GM12873 (cell line): Measurements from ENCODE around the gene DGKZ.

ENCODE experiments used
- CTCF ChIP-seq: IDR thresholded peaks from 2 replicates; pipeline ENCODE4 v1.5.1; 2012; ENCODE audit warnings: low read depth, mild to moderate bottlenecking, moderate library complexity, low read length, control low read depth; ENCODE audit not compliant: insufficient read depth; ENCODE audit errors: missing control alignments

Gene DGKZ

GRCh38 chr11:46351148-46351547 is 3.9 kb downstream of the DGKZ start:
- TF ChIP-seq CTCF = no peak

- TF ChIP-seq CTCF = no peak
Observed at GRCh38 chr11:46351606-46352005, 4.3 kb downstream of the DGKZ start.

- TF ChIP-seq CTCF = peak; percentile 92
Observed at GRCh38 chr11:46352063-46352841, 5.0 kb downstream of the DGKZ start.

GRCh38 chr11:46353698-46354097 is 6.4 kb downstream of the DGKZ start:
- no peak for TF ChIP-seq CTCF

GRCh38 chr11:46356924-46357482 is 9.7 kb downstream of the DGKZ start:
- TF ChIP-seq CTCF = no peak

- no peak for TF ChIP-seq CTCF
Observed at GRCh38 chr11:46357483-46357936, 10.2 kb downstream of the DGKZ start.

- no peak for TF ChIP-seq CTCF
Observed at GRCh38 chr11:46359953-46360352, 12.7 kb downstream of the DGKZ start.
